B cell (primary cell): ENCODE results near the gene ACOT11. TPM values are rescaled to one million over a fixed set of nuclear protein-coding genes. Genes with fewer than 3 reads are reported as not detected.

Experiments used
- ATAC-seq: fragments of 200-7000 bp; cut with Tn5 transposase; one replicate; pipeline ENCODE4 v1.10.0; 2021; ENCODE audit warnings: low read depth, mild to moderate bottlenecking, moderate number of reproducible peaks, moderate library complexity
- CTCF ChIA-PET: fragments of 350-600 bp; sonication (Branson Sonifier 250); formaldehyde crosslinking; loops from one replicate; lab custom pipeline; 2021; ENCODE audit warnings: antibody characterized with exemption, inconsistent platforms; lab: Charles Lee
- POLR2A ChIA-PET: fragments of 350-600 bp; sonication (Branson Sonifier 250); formaldehyde crosslinking; loops from one replicate; lab custom pipeline; 2021; ENCODE audit warnings: antibody characterized with exemption; lab: Charles Lee
- DNase-seq: peaks from one replicate; pipeline ENCODE4 v3.0.0; 2013
- H2AFZ ChIP-seq: 2 replicates; pipeline ENCODE4 v1.6.1; 2012; ENCODE audit warnings: mild to moderate bottlenecking, low read depth, low read length; ENCODE audit not compliant: insufficient read depth, poor library complexity, severe bottlenecking
- H3K27ac ChIP-seq, 2 donors: 1 replicate in 1 of 2; 2 replicates in 1 of 2; pipeline ENCODE4 v1.5.1; 2012 to 2013; ENCODE audit warnings: low read length in 2 of 2, mild to moderate bottlenecking in 2 of 2, moderate library complexity in 1 of 2
- H3K27me3 ChIP-seq, 4 experiments: fragments of 200-600 bp in 1 of 4; sonication (generic) in 1 of 4; replicated peaks in 1 of 4; 1 replicate in 2 of 4; 2 replicates in 2 of 4; pipeline versions ENCODE4 v1.6.1 to v1.7.0; 2013 to 2016; ENCODE audit warnings: low read length in 3 of 4, mild to moderate bottlenecking in 2 of 4, mixed read lengths in 1 of 4, moderate library complexity in 1 of 4; ENCODE audit not compliant: insufficient read depth in 4 of 4, control insufficient read depth in 3 of 4; ENCODE audit errors: control extremely low read depth in 1 of 4
- H3K36me3 ChIP-seq, 2 experiments: replicated peaks in 1 of 2; 1 replicate in 1 of 2; 2 replicates in 1 of 2; pipeline versions ENCODE4 v1.6.1 to v1.7.1; 2013; ENCODE audit warnings: low read length in 1 of 2; ENCODE audit not compliant: insufficient read depth in 2 of 2, control insufficient read depth in 1 of 2; ENCODE audit errors: control extremely low read depth in 1 of 2, extremely low read depth in 1 of 2
- H3K4me1 ChIP-seq, 2 donors: fragments of 200-600 bp in 1 of 2; sonication (generic) in 1 of 2; 1 replicate in 1 of 2; 2 replicates in 1 of 2; pipeline versions ENCODE4 v1.5.1 to v1.6.1; 2013 to 2017; ENCODE audit warnings: low read length in 2 of 2; ENCODE audit not compliant: control insufficient read depth in 2 of 2, insufficient read depth in 2 of 2
- H3K4me2 ChIP-seq: replicated peaks from 2 replicates; pipeline ENCODE3; 2012; ENCODE audit warnings: mild to moderate bottlenecking, low read depth, low read length; ENCODE audit not compliant: poor library complexity, severe bottlenecking
- H3K4me3 ChIP-seq, 5 experiments: fragments of 200-600 bp in 1 of 5; sonication (generic) in 1 of 5; 1 replicate in 3 of 5; 2 replicates in 2 of 5; pipeline versions ENCODE4 v1.5.1 to v1.7.0; 2011 to 2016; ENCODE audit warnings: low read length in 4 of 5, mild to moderate bottlenecking in 4 of 5, low read depth in 2 of 5, control low read depth in 1 of 5, moderate library complexity in 1 of 5; ENCODE audit not compliant: insufficient read depth in 1 of 5; ENCODE audit errors: control extremely low read depth in 1 of 5, extremely low read depth in 1 of 5
- H3K79me2 ChIP-seq: fragments of 200-600 bp; sonication (generic); one replicate; pipeline ENCODE4 v1.6.0; 2016; ENCODE audit warnings: low read length; ENCODE audit not compliant: control insufficient read depth, insufficient read depth
- H3K9ac ChIP-seq: fragments of 200-600 bp; sonication (generic); 2 replicates; pipeline ENCODE4 v1.6.1; 2017; ENCODE audit warnings: mild to moderate bottlenecking, low read length, moderate library complexity
- H3K9me3 ChIP-seq, 3 donors: one replicate each; pipeline versions ENCODE4 v1.6.1 to v1.7.1; 2013; ENCODE audit warnings: low read length in 2 of 3; ENCODE audit not compliant: control insufficient read depth in 2 of 3, insufficient read depth in 1 of 3; ENCODE audit errors: control extremely low read depth in 1 of 3
- H4K20me1 ChIP-seq: 2 replicates; pipeline ENCODE4 v1.6.0; 2012; ENCODE audit warnings: mild to moderate bottlenecking, low read length; ENCODE audit not compliant: insufficient read depth, control insufficient read depth, poor library complexity, severe bottlenecking
- H3K27ac Mint-ChIP-seq: one replicate; pipeline ENCODE4 v1.8.0; 2021; ENCODE audit warnings: mixed read lengths
- H3K27me3 Mint-ChIP-seq: one replicate; pipeline ENCODE4 v1.8.0; 2021; ENCODE audit warnings: mixed read lengths
- H3K4me1 Mint-ChIP-seq: one replicate; pipeline ENCODE4 v1.8.0; 2021; ENCODE audit warnings: mixed read lengths
- H3K4me3 Mint-ChIP-seq: one replicate; pipeline ENCODE4 v1.8.0; 2021; ENCODE audit warnings: mixed read lengths
- H3K9me3 Mint-ChIP-seq: one replicate; pipeline ENCODE4 v1.8.0; 2022; ENCODE audit warnings: mixed read lengths; ENCODE audit not compliant: insufficient read depth
- CTCF ChIP-seq: fragments of 200-600 bp; IDR thresholded peaks from one replicate; pipeline ENCODE4 v1.8.0; 2022; ENCODE audit warnings: antibody characterized with exemption, mild to moderate bottlenecking
- EZH2 ChIP-seq: IDR thresholded peaks from 2 replicates; pipeline ENCODE4 v1.6.1; 2012; ENCODE audit warnings: borderline replicate concordance, low read depth, mild to moderate bottlenecking, moderate library complexity, low read length; ENCODE audit not compliant: insufficient read depth, poor library complexity, severe bottlenecking
- WGBS: methylation state at CpG from one replicate; pipeline ENCODE4 v1.1.5; 2013; ENCODE audit warnings: missing lambda C conversion rate; ENCODE audit not compliant: insufficient coverage; 5-methylcytosine and 5-hydroxymethylcytosine counted together
- intact Hi-C: fragments of 100-400 bp; cut with micrococcal nuclease; formaldehyde crosslinking; loops from one replicate; pipeline ENCODE4 v1.10.0; 2022
- polyA plus RNA-seq: library from polyadenylated mRNA; depleted of rRNA; stranded (reverse); fragments of >200 nt; gene quantifications from 2 replicates; pipeline ENCODE4 v1.2.3, GENCODE V29; 2012
- total RNA-seq, 2 donors: library from RNA; stranded (reverse); fragments of 120-200 nt in 1 of 2; gene quantifications; 1 replicate in 1 of 2; 2 replicates in 1 of 2; pipeline versions ENCODE4 v1.2.3 to v1.2.4, GENCODE V29; 2013 to 2022

Gene ACOT11
- total and polyA plus RNA-seq, 2 donors (not counting 1 experiment from before 2014, with no cell fraction given): 0.03 to 0.07 TPM

DNA sequence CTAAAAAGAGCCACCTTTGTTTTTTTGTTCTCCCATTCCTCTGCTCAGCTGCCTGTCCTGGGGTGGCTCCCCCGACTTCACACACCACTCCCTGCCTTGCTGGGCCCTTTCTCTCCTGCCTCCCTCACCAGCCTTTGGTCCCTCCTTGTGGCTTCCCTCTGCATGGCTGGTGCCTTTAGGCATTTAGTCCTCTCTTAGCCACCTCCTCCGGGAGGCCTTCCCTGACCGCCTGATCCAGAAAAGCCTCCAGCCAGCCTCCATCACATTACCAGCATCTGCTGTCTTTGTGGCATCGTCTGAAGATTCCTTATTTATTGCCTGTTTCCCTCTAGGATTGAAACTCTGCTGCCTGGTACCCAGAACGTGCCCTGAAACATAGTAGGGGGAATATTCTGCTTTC, 46.2 kb upstream of the ACOT11 start:
- peaks cover 0 to 24% (median 9%) of the 10 kb centered on the region in 4 experiments for H3K27me3 ChIP-seq
- H4K20me1 ChIP-seq: no peaks in the 10 kb centered on the region
- no peak overlapping the region for H2AFZ ChIP-seq
- H3K27ac Mint-ChIP-seq: no peak overlapping the region
- no peak overlapping the region for H3K4me3 Mint-ChIP-seq
- CTCF ChIA-PET: no interaction called here
- H3K27me3 Mint-ChIP-seq: peaks cover 56% of the 10 kb centered on the region
- H3K9me3 ChIP-seq: peaks cover 0 to 27% (median 15%) of the 10 kb centered on the region in 3 donors
- ATAC-seq (no peak), DNase-seq (no peak)
- POLR2A ChIA-PET: no interaction called here
- peaks cover 24 to 25% of the 10 kb centered on the region in 2 donors for H3K4me1 ChIP-seq
- H3K4me3 ChIP-seq: no peak overlapping the region
- intact Hi-C loops: no loop called here
- H3K4me2 ChIP-seq: no peak overlapping the region
- no peak overlapping the region for H3K27ac ChIP-seq
- WGBS: 96% methylated on average over 3 of the region's 5 CpGs
- H3K4me1 Mint-ChIP-seq: peaks cover 25% of the 10 kb centered on the region
- H3K36me3 ChIP-seq: no peaks in the 10 kb centered on the region
- H3K79me2 ChIP-seq: no peaks in the 10 kb centered on the region
- H3K9ac ChIP-seq: no peak overlapping the region
- H3K9me3 Mint-ChIP-seq: no peaks in the 10 kb centered on the region
- TF ChIP-seq EZH2: no peak
- no peak for TF ChIP-seq CTCF

DNA sequence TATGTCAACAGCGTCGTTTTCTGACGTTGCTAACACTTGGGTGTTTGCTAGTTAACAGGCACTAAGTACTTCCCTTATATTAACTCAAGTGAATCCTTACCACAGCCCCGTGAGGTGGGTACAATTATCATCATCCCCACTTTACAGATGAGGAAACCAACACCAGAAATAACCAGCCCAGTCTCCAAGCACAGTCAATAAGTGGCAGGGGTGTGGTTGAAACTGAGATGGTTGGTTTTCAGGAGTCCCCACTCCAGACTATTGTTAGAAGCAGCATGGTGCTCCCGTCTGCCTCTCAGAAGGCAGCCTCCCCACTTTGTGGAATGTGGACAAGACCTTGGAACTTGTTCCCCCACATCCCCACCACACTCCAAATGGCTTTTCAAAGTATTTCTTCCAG, 45.7 kb upstream of the ACOT11 start:
- POLR2A ChIA-PET: no interaction called here
- H3K4me3 ChIP-seq: no peak overlapping the region
- H2AFZ ChIP-seq: no peak overlapping the region
- CTCF ChIA-PET: no interaction called here
- Mint-ChIP-seq H3K27me3 (peaks cover 56% of the 10 kb centered on the region), H3K4me1 (peaks cover 20% of the 10 kb centered on the region), H3K27ac (no peak overlapping the region), H3K4me3 (no peak overlapping the region), H3K9me3 (no peaks in the 10 kb centered on the region)
- H3K27ac ChIP-seq: no peak overlapping the region
- H3K4me1 ChIP-seq: peaks cover 19 to 20% of the 10 kb centered on the region in 2 donors
- 77% methylated on average over 1 of the region's 5 CpGs for WGBS
- DNase-seq (no peak), ATAC-seq (no peak)
- peaks cover 0 to 26% (median 13%) of the 10 kb centered on the region in 3 donors for H3K9me3 ChIP-seq
- TF ChIP-seq EZH2 (no peak), CTCF (no peak)
- H3K4me2 ChIP-seq: no peak overlapping the region
- intact Hi-C loops: no loop called here
- H3K79me2 ChIP-seq: no peaks in the 10 kb centered on the region
- peaks cover 0 to 24% (median 9%) of the 10 kb centered on the region in 4 experiments for H3K27me3 ChIP-seq
- H4K20me1 ChIP-seq: no peaks in the 10 kb centered on the region
- no peaks in the 10 kb centered on the region for H3K36me3 ChIP-seq
- H3K9ac ChIP-seq: no peak overlapping the region
